HepG2 (cell line): ENCODE measurements around the gene OSBPL9.

Experiments used
- GZF1 ChIP-seq: sonication (generic); formaldehyde crosslinking; IDR thresholded peaks from 2 replicates; pipeline ENCODE4 v1.5.1; 2020; ENCODE audit warnings: mild to moderate bottlenecking, missing genetic modification reagents
- NR2C2 ChIP-seq: sonication (generic); formaldehyde crosslinking; IDR thresholded peaks from 2 replicates; pipeline ENCODE4 v1.4.0; 2020; ENCODE audit warnings: missing genetic modification reagents, mild to moderate bottlenecking, moderate library complexity, borderline replicate concordance
- POLR2A ChIP-seq, 2 experiments: IDR thresholded peaks; 2 replicates each; pipeline ENCODE4 v1.6.1; 2011; ENCODE audit warnings: low read depth in 2 of 2, low read length in 2 of 2, mild to moderate bottlenecking in 1 of 2, moderate library complexity in 1 of 2; ENCODE audit not compliant: insufficient read depth in 1 of 2
- POLR2AphosphoS5 ChIP-seq: IDR thresholded peaks from 2 replicates; pipeline ENCODE4 v1.6.1; 2012; ENCODE audit warnings: low read depth, low read length
- SP2 ChIP-seq: sonication (generic); formaldehyde crosslinking; IDR thresholded peaks from 2 replicates; pipeline ENCODE4 v1.5.1; 2020; ENCODE audit warnings: mild to moderate bottlenecking, missing genetic modification reagents
- ZBTB38 ChIP-seq: sonication (generic); formaldehyde crosslinking; IDR thresholded peaks from 2 replicates; pipeline ENCODE4 v1.5.1; 2020; ENCODE audit warnings: mild to moderate bottlenecking, missing genetic modification reagents
- ZNF160 ChIP-seq: sonication (generic); formaldehyde crosslinking; IDR thresholded peaks from 2 replicates; pipeline ENCODE4 v1.8.0; 2022; ENCODE audit warnings: mild to moderate bottlenecking, inconsistent platforms, missing genetic modification reagents
- ZNF256 ChIP-seq: sonication (generic); formaldehyde crosslinking; conservative IDR thresholded peaks from 2 replicates; pipeline ENCODE4 v1.4.0; 2020; ENCODE audit warnings: missing genetic modification reagents
- TF ChIP-seq, protein P1 (sequence below): IDR thresholded peaks from 2 replicates; pipeline ENCODE4 v1.6.1; 2012; ENCODE audit warnings: low read length, improper control_type of control experiment
- TF ChIP-seq, protein P2 (sequence below): sonication (generic); formaldehyde crosslinking; IDR thresholded peaks from 2 replicates; pipeline ENCODE4 v1.4.0; 2020; ENCODE audit warnings: mild to moderate bottlenecking, low read depth, missing genetic modification reagents

DNA sequence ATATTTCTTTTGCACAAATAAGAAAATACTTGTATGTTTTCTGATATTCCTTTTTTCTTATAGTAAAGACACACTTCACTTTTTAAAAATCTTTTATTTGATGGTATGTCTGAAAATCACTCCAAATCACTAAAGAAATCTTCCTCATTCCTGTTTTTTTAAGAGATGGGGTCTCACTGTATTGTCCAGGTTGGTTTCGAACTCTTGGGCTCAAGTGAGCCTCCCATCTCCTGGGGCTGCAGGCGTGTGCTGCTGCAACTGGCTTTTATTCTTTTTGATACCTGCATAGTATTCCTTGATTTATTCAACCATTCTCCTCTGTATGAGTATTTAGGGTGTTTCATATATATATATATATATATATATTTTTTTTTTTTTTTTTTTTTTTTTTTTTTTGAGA lies 88.1 kb downstream of the OSBPL9 start:
- TF ChIP-seq ZBTB38 (CRISPR knock-in tag): no peak
- TF ChIP-seq, protein P1, sequence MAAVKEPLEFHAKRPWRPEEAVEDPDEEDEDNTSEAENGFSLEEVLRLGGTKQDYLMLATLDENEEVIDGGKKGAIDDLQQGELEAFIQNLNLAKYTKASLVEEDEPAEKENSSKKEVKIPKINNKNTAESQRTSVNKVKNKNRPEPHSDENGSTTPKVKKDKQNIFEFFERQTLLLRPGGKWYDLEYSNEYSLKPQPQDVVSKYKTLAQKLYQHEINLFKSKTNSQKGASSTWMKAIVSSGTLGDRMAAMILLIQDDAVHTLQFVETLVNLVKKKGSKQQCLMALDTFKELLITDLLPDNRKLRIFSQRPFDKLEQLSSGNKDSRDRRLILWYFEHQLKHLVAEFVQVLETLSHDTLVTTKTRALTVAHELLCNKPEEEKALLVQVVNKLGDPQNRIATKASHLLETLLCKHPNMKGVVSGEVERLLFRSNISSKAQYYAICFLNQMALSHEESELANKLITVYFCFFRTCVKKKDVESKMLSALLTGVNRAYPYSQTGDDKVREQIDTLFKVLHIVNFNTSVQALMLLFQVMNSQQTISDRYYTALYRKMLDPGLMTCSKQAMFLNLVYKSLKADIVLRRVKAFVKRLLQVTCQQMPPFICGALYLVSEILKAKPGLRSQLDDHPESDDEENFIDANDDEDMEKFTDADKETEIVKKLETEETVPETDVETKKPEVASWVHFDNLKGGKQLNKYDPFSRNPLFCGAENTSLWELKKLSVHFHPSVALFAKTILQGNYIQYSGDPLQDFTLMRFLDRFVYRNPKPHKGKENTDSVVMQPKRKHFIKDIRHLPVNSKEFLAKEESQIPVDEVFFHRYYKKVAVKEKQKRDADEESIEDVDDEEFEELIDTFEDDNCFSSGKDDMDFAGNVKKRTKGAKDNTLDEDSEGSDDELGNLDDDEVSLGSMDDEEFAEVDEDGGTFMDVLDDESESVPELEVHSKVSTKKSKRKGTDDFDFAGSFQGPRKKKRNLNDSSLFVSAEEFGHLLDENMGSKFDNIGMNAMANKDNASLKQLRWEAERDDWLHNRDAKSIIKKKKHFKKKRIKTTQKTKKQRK: no peak
- TF ChIP-seq ZNF256 (CRISPR knock-in tag): no peak
- no peak for TF ChIP-seq POLR2AphosphoS5
- TF ChIP-seq POLR2A (IDR thresholded peaks at IDR 0.05; ENCODE audit: insufficient read depth in 1 of 2, low read depth in 2 of 2, low read length in 2 of 2): no peak
- no peak for TF ChIP-seq NR2C2 (CRISPR knock-in tag)
- no peak for TF ChIP-seq ZNF160
- TF ChIP-seq SP2 (CRISPR knock-in tag): no peak
- no peak for TF ChIP-seq GZF1 (CRISPR knock-in tag)
- TF ChIP-seq, protein P2, sequence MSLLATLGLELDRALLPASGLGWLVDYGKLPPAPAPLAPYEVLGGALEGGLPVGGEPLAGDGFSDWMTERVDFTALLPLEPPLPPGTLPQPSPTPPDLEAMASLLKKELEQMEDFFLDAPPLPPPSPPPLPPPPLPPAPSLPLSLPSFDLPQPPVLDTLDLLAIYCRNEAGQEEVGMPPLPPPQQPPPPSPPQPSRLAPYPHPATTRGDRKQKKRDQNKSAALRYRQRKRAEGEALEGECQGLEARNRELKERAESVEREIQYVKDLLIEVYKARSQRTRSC (CRISPR knock-in tag): no peak
